Neural cell (in vitro differentiated cells): Measurements from ENCODE around the gene NKX3-2.

ENCODE experiments used
- CTCF ChIP-seq: fragments of 450-650 bp; IDR thresholded peaks from 2 replicates; pipeline ENCODE4 v1.5.1; 2014; ENCODE audit warnings: antibody characterized with exemption, mild to moderate bottlenecking, moderate library complexity; ENCODE audit not compliant: poor library complexity, severe bottlenecking
- EP300 ChIP-seq: fragments of 450-650 bp; conservative IDR thresholded peaks from 2 replicates; pipeline ENCODE4 v1.6.1; 2014; ENCODE audit warnings: antibody characterized with exemption, mild to moderate bottlenecking, moderate library complexity; ENCODE audit not compliant: poor library complexity, severe bottlenecking
- POLR2AphosphoS5 ChIP-seq: IDR thresholded peaks from 2 replicates; pipeline ENCODE4 v1.6.1; 2012
- RAD21 ChIP-seq: fragments of 450-650 bp; conservative IDR thresholded peaks from 2 replicates; pipeline ENCODE4 v1.6.1; 2014; ENCODE audit warnings: antibody characterized with exemption, mild to moderate bottlenecking, moderate library complexity

- TF ChIP-seq CTCF, result no peak
- TF ChIP-seq RAD21, result no peak
- no peak for TF ChIP-seq EP300
- TF ChIP-seq POLR2AphosphoS5, result no peak
These were observed 18.6 kb downstream of the NKX3-2 start for GRCh38 chr4:13525606-13526281.
